Endothelial cell of umbilical vein (primary cell): Measurements from ENCODE around the gene ARHGEF40. TPM values are rescaled to one million over a fixed set of nuclear protein-coding genes. Genes with fewer than 3 reads are reported as not detected.

Source experiments
- BruUV-seq: library from RNA; stranded (reverse); fragments of 400-500 nt; replicated peaks from 2 replicates; lab custom pipeline; 2021; lab: Mats Ljungman, UMichigan
- CTCF ChIA-PET: fragments of 300-600, 350-600 bp; sonication (Branson Sonifier 250); formaldehyde crosslinking; loops from one replicate; lab custom pipeline; 2021; ENCODE audit warnings: antibody characterized with exemption, inconsistent platforms; lab: Charles Lee
- POLR2A ChIA-PET: fragments of 300-600, 350-600 bp; sonication (Branson Sonifier 250); formaldehyde crosslinking; loops from one replicate; lab custom pipeline; 2021; ENCODE audit warnings: antibody characterized with exemption, inconsistent platforms; lab: Charles Lee
- DNase-seq: peaks from one replicate; pipeline ENCODE4 v3.0.0-alpha.2; 2011; ENCODE audit warnings: low read depth, low spot score
- FAIRE-seq: peaks from 2 replicates; lab custom pipeline; 2011; peaks lifted over from hg19 to GRCh38; lab: Jason Lieb, UNC
- H2AFZ ChIP-seq: 2 replicates; pipeline ENCODE4 v1.6.0; 2012; ENCODE audit warnings: low read depth, low read length, control low read depth, inconsistent platforms
- H3K27ac ChIP-seq: 2 replicates; pipeline ENCODE4 v1.5.1; 2011; ENCODE audit warnings: low read depth, mild to moderate bottlenecking, control low read depth, low read length, moderate library complexity; ENCODE audit not compliant: insufficient read depth
- H3K27me3 ChIP-seq, 2 experiments: 2 replicates each; pipeline versions ENCODE4 v1.6.0 to v1.6.1; 2011; ENCODE audit warnings: low read length in 2 of 2, mixed read lengths in 1 of 2; ENCODE audit not compliant: control insufficient read depth in 2 of 2, insufficient read depth in 2 of 2
- H3K36me3 ChIP-seq, 2 experiments: 2 replicates in 1 of 2; 3 replicates in 1 of 2; pipeline ENCODE4 v1.5.1; 2011; ENCODE audit warnings: low read length in 2 of 2, mild to moderate bottlenecking in 1 of 2, moderate library complexity in 1 of 2; ENCODE audit not compliant: control insufficient read depth in 2 of 2, insufficient read depth in 2 of 2; ENCODE audit errors: extremely low read depth in 1 of 2
- H3K4me1 ChIP-seq: 3 replicates; pipeline ENCODE4 v1.5.1; 2011; ENCODE audit warnings: mild to moderate bottlenecking, low read length; ENCODE audit not compliant: control insufficient read depth, insufficient read depth; ENCODE audit errors: extremely low read depth
- H3K4me2 ChIP-seq: 2 replicates; pipeline ENCODE4 v1.6.1; 2011; ENCODE audit warnings: low read length, control low read depth, mixed read lengths; ENCODE audit not compliant: insufficient read depth
- H3K4me3 ChIP-seq, 3 experiments: fragments of 200-600 bp in 1 of 3; sonication (generic), shearing (Covaris generic) in 1 of 3; replicated peaks in 1 of 3; 2 replicates each; pipeline ENCODE4 v1.5.1; 2011 to 2016; ENCODE audit warnings: control low read depth in 3 of 3, low read length in 3 of 3, mild to moderate bottlenecking in 2 of 3, inconsistent platforms in 1 of 3, low read depth in 1 of 3, moderate library complexity in 1 of 3; ENCODE audit not compliant: insufficient read depth in 1 of 3
- H3K79me2 ChIP-seq: 2 replicates; pipeline ENCODE4 v1.6.0; 2012; ENCODE audit warnings: low read length, inconsistent platforms; ENCODE audit not compliant: control insufficient read depth, insufficient read depth
- H3K9ac ChIP-seq: replicated peaks from 2 replicates; pipeline ENCODE3; 2011; ENCODE audit warnings: low read length, control low read depth; ENCODE audit not compliant: insufficient read depth; ENCODE audit errors: extremely low read depth
- H3K9me1 ChIP-seq: replicated peaks from 3 replicates; pipeline ENCODE4 v1.6.0; 2011; ENCODE audit warnings: mild to moderate bottlenecking, low read length; ENCODE audit not compliant: control insufficient read depth, insufficient read depth; ENCODE audit errors: extremely low read depth
- H3K9me3 ChIP-seq: replicated peaks from 2 replicates; pipeline ENCODE4 v1.5.1; 2012; ENCODE audit warnings: low read length, inconsistent platforms; ENCODE audit not compliant: control insufficient read depth, insufficient read depth
- H4K20me1 ChIP-seq: replicated peaks from 2 replicates; pipeline ENCODE3; 2011; ENCODE audit warnings: mild to moderate bottlenecking, low read length; ENCODE audit not compliant: control insufficient read depth, insufficient read depth; ENCODE audit errors: extremely low read depth
- FOS ChIP-seq: IDR thresholded peaks from 2 replicates; pipeline ENCODE4 v1.6.1; 2011; ENCODE audit warnings: mild to moderate bottlenecking, low read length, moderate library complexity, borderline replicate concordance; ENCODE audit not compliant: insufficient read depth
- GATA2 ChIP-seq: IDR thresholded peaks from 2 replicates; pipeline ENCODE4 v1.7.0; 2011; ENCODE audit warnings: low read depth, mild to moderate bottlenecking, moderate library complexity, mixed read lengths, low read length; ENCODE audit not compliant: insufficient read length, insufficient read depth
- dilution Hi-C: fragments of 300-500 bp; cut with MboI; formaldehyde crosslinking; loops from one replicate; pipeline ENCODE4 v1.15.0; 2019; ENCODE audit warnings: low sequenced_read_pairs; ENCODE audit not compliant: extremely low pct_ligation_motif_present
- intact Hi-C: fragments of 100-400 bp; cut with micrococcal nuclease; formaldehyde crosslinking; loops from one replicate; pipeline ENCODE4 v1.10.0; 2022
- polyA plus RNA-seq, 4 experiments: library from polyadenylated mRNA; depleted of rRNA in 3 of 4; stranded (reverse) in 3 of 4; unstranded in 1 of 4; fragments of >200 nt; gene quantifications; 2 replicates each; pipeline versions ENCODE4 v1.2.1 to v1.2.3, GENCODE V29; 2011 to 2012; ENCODE audit warnings: missing spikeins in 1 of 4
- total RNA-seq: library from RNA; stranded (reverse); gene quantifications from 2 replicates; pipeline ENCODE4 v1.2.3, GENCODE V29; 2021
- TF ChIP-seq, protein P1 (sequence below): IDR thresholded peaks from 2 replicates; pipeline ENCODE4 v1.6.1; 2011; ENCODE audit not compliant: insufficient read depth, insufficient read length
- TF ChIP-seq, protein P2 (sequence below), 2 donors: IDR thresholded peaks; 1 replicate in 1 of 2; 2 replicates in 1 of 2; pipeline ENCODE4 v1.5.1; 2011; ENCODE audit warnings: low read length in 2 of 2, mild to moderate bottlenecking in 2 of 2, moderate library complexity in 2 of 2, control low read depth in 1 of 2, inconsistent platforms in 1 of 2, low read depth in 1 of 2; ENCODE audit not compliant: insufficient read depth in 1 of 2; ENCODE audit errors: extremely low read depth in 1 of 2

Gene ARHGEF40
- total and polyA plus RNA-seq, 2 donors (not counting 3 experiments of a cell fraction or from before 2014, with no cell fraction given), result 2.6 to 19.9 TPM

DNA sequence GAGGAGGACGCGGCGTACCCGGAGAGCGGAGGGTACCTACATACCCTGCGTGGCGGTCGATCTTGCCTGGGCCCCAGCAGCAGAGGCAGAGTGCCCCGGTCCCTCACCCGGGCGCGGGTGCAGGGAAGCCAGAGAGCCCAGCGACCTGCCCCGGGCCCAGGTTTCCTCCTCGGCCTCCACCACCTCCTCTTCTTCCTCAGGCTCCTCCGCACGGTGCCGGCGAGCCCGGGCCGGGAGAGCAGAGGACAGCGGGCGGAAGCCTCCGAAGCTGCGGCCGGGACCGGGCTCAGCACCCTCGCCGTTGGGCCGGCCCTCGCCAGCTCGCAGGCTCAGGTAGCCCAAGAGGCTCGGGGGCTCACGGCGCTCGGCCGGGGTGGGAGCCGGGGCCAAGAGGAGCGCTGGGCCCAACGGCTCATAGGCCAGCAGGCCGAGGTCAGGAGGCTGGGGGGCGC, 21.7 kb downstream of the ARHGEF40 start:
- TF ChIP-seq GATA2 (no peak), FOS (no peak)
- TF ChIP-seq, protein P1, sequence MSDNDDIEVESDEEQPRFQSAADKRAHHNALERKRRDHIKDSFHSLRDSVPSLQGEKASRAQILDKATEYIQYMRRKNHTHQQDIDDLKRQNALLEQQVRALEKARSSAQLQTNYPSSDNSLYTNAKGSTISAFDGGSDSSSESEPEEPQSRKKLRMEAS, result no peak
- TF ChIP-seq, protein P2, sequence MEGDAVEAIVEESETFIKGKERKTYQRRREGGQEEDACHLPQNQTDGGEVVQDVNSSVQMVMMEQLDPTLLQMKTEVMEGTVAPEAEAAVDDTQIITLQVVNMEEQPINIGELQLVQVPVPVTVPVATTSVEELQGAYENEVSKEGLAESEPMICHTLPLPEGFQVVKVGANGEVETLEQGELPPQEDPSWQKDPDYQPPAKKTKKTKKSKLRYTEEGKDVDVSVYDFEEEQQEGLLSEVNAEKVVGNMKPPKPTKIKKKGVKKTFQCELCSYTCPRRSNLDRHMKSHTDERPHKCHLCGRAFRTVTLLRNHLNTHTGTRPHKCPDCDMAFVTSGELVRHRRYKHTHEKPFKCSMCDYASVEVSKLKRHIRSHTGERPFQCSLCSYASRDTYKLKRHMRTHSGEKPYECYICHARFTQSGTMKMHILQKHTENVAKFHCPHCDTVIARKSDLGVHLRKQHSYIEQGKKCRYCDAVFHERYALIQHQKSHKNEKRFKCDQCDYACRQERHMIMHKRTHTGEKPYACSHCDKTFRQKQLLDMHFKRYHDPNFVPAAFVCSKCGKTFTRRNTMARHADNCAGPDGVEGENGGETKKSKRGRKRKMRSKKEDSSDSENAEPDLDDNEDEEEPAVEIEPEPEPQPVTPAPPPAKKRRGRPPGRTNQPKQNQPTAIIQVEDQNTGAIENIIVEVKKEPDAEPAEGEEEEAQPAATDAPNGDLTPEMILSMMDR (IDR thresholded peaks at IDR 0.05; ENCODE audit: extremely low read depth in 1 of 2, insufficient read depth in 1 of 2, low read depth in 1 of 2, low read length in 2 of 2), result no peak
- Histone ChIP-seq H3K4me2 (no peak overlapping the region), H3K79me2 (no peaks in the 10 kb centered on the region), H3K9me1 (no peaks in the 10 kb centered on the region), H2AFZ (no peak overlapping the region), H3K27ac (no peak overlapping the region), H3K9ac (no peak overlapping the region), H3K4me1 (no peaks in the 10 kb centered on the region), H3K27me3 (no peaks in the 10 kb centered on the region), H3K4me3 (no peak overlapping the region), H4K20me1 (no peaks in the 10 kb centered on the region), H3K36me3 (peaks cover 0 to 3% of the 10 kb centered on the region in 2 experiments), H3K9me3 (no peaks in the 10 kb centered on the region)
- DNase-seq, result no peak
- ChIA-PET POLR2A (no interaction called here), CTCF (interaction anchor here (0.7 to 6.9 kb wide), 26 partner anchors 8 to 463 kb away, joined by 3 to 131 read pairs (median 4); partner anchors contain the start of genes ARHGEF40 and RNASE13)
- no peak for FAIRE-seq
- no TSS peak for BruUV-seq
- dilution Hi-C loops (no loop called here), intact Hi-C loops (loop anchor here (1.0 kb wide), 3 partner anchors 12 to 78 kb away; no protein-coding TSS in a partner anchor)
